ENCODE results near the gene CACNB2.

CACNB2 gene

DNA sequence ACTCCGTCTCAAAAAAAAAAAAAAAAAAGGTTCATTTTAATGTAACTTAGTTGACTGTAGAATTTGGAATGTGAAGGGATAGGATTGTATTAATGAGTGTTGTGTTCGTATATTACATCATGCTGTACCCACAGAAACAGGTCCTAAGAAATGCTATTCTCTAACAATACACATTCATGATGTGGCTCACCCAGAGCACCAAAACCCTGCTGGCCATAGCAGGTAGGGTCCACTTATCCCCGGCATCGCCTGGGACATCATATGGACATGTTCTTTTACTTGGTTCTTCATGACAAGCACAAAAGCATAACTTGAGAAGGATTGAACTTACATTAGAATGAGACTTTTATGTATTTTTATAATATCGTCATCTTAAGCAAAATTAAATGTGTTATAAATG lies 241.5 kb downstream of the CACNB2 start:
- DNase-seq (ENCODE audit: low read depth in 4 of 4, low spot score in 1 of 4): no peak

DNA sequence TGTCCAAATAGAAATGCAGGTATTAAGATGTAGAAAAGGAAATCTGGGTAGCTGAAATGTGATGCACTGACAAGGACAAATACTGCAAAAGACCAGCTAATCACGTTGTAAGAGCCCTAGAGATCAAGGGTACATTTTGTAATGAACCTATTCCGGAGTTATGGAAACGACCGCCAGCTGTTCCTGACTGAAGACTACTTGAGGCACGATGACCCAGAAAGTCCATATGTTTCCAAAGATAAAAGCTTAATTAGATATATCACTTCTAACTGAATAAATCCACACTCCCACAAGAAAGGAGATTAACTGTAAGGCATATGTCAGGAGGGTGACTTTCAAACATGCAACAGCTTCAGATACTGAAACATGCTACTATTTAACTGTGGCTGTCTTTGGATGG lies 257.7 kb downstream of the CACNB2 start:
- DNase-seq (ENCODE audit: low read depth in 4 of 4, low spot score in 1 of 4): no peak

DNA sequence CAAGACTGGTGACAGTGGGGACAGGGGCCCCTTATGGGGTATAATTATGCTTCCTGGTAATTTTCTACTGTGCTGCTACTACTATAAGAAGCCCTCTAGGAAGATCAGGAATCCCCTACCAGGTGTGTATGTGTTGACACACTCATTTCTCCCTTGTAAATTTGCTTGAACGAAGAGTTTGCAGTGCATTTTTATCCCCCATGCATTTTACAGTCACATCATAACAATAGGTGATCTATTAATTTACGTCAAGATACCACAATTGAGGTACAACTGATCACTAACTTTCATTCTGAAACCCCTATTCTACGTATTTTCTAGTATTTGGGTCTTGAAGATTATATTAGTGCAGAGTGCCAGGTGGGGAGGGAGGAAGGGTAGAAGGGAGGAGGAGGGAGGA lies 258.9 kb downstream of the CACNB2 start:
- DNase-seq (ENCODE audit: low read depth in 4 of 4, low spot score in 1 of 4): no peak

DNA sequence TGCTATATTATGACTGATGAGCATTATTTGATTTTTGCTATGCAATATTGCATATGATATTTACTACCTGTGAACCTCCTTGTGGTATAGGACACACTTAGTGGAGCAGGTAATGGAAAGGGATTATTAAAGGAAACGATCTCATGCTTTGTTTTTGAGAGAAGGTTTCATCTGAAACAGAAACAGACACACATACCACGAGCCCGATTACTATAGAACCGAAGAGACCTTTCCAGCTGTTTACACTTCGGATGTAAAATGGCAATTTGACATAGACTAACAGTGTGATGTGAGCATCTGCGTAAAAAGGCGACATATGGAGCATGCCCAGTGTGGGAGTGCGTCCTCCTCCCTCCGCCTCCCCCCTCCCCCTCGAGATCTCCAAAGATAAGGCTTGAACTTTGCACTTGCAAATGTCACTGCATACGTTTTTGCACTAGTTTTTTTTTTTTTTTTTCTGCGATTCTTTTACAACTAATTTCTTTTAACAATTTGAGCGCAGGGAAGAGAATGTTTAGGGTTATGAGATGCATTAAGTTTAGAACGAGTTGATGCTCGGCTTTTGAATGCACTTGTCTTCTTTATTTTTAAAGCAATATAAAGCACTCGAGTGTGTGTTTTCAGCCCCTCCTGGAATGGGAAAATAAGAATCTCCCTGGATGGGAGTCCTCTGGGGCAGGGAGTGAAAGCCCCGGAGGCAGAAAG lies 260.1 kb downstream of the CACNB2 start:
- no peak for DNase-seq (ENCODE audit: low read depth in 4 of 4, low spot score in 1 of 4)

DNA sequence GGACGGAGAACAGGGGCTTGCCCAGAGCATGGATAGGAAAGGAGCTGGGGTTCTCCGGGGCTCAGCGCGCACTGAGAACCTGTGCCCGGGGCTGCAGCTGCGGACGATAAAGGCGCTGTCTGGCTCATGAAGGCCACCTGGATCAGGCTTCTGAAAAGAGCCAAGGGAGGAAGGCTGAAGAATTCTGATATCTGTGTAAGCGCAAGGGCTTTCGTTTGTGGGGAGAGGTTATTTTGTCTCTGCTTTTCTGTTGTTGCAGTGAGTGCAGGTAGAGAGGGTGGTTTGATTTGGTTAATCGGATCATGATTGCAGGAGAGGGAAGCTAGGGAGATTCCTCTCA lies 260.7 kb downstream of the CACNB2 start:
- no peak for DNase-seq (ENCODE audit: low read depth in 4 of 4, low spot score in 1 of 4)

DNA sequence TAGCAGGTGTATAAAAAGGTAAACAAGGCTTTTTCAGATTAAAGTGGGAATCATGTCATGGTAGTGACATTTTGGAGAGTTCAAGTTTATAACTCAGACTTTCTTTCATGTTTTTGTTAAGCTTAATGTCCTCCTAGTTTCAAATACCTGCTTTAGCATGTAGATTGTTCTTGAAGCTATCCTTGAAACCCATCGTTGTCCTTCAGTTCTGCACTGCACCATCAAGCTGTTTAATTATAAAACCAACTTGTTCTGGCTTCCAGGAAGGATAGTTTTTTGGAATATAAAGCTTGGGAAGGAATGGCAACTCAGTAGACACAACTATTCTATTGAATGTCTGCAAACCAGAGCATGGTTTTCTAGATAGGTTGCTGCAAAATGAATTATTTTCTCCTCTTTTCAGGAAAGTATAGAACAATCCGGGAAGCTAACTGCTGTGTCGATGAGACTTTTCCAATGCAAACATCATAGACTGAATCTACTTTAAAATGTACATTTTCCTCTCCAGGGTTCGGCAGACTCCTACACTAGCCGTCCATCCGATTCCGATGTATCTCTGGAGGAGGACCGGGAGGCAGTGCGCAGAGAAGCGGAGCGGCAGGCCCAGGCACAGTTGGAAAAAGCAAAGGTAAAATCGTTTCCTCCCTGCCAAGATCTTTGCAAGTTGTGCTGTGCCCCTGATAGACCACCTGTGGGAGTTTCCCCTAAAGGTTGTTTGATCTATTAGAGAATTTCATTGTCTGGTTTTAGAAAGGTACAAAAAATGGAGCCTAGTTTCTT lies 261.4 kb downstream of the CACNB2 start:
- DNase-seq (ENCODE audit: low read depth in 4 of 4, low spot score in 1 of 4): no peak

DNA sequence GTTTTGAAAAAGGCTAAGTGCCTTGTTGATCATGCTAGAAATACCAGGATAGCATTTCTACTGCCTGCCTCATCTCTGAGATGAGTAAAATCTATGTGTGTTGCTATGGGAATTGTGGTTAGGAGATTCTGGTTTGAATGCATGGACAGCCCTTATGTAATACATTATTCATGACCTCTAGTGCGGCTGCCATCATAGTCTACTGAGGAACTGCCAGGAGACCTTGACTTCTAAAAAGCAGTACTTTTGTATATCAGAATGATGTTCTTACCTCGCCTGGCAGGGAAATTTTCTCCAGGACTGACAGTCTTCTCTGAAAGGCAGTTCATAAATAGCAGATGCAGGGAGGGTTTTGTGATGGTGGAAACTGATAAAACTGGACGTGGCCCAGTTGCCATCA lies 262.6 kb downstream of the CACNB2 start:
- DNase-seq (ENCODE audit: low read depth in 4 of 4, low spot score in 1 of 4): no peak

DNA sequence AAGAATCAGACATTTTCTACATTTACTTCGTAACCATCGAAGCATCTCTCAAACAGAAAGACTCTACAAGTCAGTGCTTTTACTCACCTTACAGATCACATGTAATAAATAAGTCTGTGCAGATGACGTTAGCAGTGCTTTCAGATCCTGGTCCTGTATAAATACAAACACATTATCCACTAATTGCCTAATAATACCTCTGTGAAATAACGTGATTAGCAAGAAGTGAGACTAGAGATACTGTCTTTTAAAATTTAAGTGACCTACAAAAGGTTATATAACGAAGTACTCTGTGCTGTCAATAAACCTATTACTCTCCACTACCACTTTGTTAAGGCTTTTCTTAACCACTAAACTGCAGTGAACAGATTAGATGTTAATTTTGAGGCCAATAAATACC lies 264.3 kb downstream of the CACNB2 start:
- DNase-seq (ENCODE audit: low read depth in 4 of 4, low spot score in 1 of 4): no peak

DNA sequence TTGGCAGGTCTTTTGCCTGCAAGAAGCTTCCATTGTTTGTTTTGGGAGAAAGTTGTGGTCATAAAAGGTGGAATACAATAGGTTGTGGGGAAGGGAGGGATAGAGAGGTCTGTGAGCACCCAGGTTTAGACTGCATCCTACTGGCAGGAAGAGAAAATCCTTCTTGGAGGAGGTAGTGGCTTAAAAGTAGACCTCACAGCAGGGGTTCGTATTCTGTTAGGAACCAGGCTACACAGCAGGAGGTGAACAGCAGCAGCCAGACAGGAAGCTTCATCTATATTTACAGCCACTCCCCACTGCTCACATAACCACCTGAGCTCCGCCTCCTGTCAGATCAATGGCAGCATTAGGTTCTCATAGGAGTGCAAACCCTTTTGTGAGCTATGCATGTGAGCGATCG lies 265.9 kb downstream of the CACNB2 start:
- DNase-seq (ENCODE audit: low read depth in 4 of 4, low spot score in 1 of 4): no peak

DNA sequence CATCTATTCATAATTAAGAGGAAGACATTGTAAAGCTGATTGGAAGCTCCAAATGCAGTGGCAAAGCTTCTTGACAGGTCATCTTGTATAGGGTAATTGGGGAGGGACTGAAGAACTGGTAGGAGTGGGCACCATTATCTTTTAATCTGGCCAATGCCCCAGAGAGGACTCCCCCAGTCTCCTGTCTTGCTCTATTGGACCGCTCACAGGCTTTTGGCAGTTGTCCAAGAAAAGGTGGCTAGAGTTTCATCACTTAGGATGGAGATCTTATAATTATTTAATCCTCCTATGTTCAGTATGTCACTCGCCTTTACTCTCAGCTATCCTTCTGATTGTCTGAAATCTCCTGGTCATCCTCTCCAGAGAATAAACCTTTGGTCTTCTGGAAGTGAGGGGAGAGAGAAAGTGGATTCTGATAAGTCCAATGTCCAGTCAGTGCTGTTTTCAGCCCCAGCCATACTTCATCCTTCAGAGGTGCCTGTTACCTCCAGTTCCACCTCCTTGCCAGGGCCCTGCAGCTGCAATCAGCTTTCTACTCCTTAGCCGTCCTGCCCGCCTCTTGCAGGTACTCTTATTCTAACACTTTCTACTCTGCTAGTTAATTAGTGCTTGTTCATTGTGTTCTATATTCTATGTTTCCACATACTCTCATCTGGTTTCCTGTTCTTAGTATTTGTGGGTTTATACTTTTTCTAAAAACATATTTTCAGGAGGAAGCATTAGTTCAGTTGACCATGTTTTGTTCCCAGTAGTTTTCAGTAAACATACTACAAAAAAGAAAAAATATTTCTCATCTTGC lies 269.6 kb downstream of the CACNB2 start:
- no peak for DNase-seq (ENCODE audit: low read depth in 4 of 4, low spot score in 1 of 4)

DNA sequence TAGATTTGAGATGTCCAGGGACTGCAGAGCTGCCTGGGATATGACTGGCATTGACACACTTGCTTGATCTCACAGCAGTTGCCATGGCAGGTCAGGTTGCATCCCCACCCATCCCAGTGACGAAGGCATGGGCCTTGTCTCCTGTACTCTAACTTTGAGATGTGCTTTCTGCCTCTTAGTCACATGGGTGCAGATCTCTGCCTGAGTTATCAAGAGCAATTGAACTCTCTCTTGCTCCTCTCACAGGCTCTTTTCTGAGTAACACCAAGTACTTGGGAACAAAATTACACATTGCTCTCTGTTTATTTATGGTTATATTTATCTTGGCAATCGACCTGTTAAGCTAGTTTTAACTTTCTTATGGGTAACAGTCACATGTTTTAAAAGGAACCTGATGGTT lies 273.8 kb downstream of the CACNB2 start:
- DNase-seq (ENCODE audit: low read depth in 4 of 4, low spot score in 1 of 4): no peak

DNA sequence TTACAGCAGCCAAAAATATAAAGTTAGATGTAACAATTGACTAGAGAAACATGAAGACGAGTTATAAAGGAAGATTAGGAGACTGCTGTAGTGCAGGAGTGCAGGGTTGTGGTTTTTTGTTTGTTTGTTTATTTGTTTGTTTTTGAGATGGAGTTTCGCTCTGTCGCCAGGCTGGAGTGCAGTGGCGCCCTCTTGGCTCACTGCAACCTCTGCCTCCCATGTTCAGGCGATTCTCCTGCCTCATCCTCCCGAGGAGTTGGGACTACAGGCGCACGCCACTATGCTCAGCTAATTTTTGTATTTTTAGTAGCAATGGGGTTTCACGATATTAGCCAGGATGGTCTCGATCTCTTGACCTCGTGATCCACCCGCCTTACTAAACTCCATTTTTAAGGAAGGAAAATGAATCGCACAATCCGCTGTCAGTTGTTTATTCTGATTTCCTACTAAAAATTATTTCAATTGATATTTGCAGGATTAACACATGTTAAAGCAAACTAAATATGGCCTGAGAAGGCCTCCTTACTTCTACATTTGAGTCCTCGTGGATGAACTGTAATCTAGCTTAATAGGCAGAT lies 277.8 kb downstream of the CACNB2 start:
- DNase-seq (ENCODE audit: low read depth in 4 of 4, low spot score in 1 of 4): no peak

DNA sequence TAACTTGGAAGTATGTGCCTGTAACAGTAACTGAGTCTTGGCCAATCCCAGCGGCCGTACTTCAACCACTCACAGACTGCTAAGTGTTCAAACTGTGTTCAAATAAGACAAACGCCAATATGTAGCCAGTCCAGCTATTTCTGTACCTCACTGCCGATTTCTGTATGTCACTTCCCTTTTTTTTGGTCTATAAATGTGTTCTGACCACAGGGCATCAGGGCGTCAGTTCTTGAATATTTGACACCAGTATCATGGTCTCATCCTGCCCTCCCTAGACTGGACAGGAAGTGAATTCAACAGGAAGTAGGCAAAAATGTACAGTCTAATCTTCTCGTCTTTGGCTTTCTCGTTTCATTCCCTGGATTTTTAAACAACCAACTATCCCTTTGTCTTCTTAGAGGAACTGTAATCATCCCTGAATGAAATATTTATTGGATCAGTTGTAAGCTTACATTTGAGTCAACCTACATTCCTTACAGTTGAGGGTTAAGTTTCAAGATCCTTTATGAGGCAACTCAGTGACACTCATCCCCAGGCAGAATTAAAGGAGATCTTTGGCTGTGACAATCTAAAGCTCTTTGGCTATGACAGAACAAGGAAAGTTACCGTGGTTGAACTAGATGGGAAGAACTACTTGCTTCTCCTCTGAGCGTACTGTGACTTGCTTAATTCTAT lies 278.5 kb downstream of the CACNB2 start:
- no peak for DNase-seq (ENCODE audit: low read depth in 4 of 4, low spot score in 1 of 4)

DNA sequence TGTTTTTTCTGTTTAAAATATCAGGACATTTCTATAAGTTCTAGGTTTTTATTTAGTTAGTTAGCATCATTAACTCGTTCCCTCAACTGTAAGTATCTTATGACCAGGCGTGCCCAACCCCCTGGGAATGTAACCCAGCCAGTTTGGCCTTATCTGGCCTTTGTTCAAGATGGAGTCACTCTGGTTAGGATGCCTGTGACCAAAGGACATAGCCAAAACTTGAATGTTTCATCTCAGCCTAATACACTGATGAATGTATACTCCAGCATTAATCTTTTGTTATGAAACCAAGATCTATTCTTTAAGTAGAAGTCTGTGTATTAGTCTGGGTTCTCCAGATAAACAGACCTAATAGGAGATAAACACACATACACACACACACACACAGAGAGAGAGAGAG lies 279.7 kb downstream of the CACNB2 start:
- DNase-seq (ENCODE audit: low read depth in 4 of 4, low spot score in 1 of 4): no peak

DNA sequence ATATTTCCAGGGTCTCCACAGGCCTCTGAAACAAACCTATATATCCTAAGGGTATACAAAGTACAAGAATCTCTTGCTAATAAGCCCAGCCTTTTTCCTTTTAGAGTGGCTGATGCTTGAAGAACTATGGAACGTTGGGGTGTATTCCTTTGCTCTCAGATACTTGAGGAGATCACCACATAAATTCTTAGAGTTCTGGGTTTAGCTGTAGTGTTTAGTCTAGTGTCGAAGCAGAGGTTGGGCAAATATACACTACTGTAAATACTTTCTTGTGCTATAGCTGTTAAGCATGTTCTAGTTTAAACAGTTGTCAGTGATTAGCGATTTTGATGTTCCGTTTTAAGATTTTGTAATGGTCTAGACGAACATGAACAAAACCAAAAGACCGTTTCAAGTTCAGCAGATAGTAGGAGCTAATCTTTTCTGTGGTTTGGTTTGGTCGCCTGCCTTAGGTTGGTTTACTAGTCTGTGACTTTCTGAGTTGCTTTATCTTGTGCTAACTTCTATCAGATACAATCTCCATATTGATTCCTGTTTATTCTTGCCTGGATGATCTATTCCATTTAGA lies 281.6 kb downstream of the CACNB2 start:
- DNase-seq (ENCODE audit: low read depth in 4 of 4, low spot score in 1 of 4): no peak

DNA sequence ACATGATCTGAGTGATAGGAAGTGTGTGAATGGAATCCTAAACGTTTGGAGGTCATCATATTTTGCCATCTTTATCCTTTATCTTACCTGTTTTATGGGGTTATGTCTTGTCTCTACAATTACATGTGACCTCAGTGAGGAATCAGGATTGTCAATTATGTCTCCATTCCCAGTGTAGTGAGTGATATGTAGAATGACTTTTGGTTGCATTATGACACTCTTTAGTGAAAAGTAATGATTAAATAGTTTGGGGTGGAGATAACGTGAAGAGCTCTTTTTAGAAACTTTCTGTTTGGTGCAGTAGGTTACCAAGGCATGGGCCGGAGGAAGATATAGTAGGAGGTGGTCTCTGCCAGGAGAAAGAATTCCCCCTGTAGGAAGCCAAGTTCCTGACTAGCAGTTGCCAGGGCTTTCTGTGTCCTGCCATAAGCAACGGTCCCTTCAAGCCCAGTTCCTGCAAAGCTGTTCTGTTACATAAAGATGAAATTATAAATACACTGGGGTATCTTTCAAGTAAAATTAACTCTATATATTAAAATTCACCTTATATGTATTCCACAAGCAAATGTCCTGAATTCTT lies 282.9 kb downstream of the CACNB2 start:
- DNase-seq (ENCODE audit: low read depth in 4 of 4, low spot score in 1 of 4): no peak

DNA sequence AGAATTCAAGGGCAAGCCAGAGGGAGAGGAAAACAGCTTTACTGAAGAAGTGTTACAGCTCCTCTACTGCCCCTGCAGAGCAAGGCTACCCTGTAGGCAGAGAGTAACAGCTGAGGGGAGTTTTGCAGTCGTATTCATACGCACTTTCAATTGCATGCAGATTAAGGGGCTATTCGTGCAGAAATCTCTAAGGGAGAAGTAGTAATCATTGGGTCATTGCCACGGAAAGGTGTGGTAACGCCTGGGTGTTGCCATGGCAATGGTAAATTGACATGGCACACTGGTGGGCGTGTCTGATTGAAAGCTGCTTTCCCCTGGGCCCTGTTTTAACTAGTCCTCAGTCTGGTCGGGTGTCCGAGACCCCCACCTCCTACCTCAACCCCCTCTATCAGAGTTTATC lies 284.0 kb downstream of the CACNB2 start:
- DNase-seq (ENCODE audit: low read depth in 4 of 4, low spot score in 1 of 4): no peak

DNA sequence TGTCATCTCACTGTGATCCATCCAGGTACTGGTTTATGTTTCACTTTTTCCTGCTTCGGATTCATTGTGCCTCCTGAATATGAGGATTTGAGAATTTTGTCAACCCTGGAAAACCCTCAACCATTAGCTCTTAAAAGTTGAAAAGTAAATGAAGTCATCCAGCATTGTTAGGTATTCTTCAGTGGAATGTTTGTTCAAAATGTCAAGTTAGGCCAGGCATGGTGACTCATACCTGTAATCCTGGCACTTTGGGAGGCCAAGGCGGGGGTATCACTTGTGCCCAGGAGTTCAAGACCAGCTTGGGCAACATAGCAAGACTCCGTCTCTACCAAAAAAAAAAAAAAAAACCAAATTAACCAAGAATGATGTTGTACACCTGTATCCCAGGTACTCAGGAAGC lies 289.1 kb downstream of the CACNB2 start:
- DNase-seq (ENCODE audit: low read depth in 4 of 4, low spot score in 1 of 4): no peak

DNA sequence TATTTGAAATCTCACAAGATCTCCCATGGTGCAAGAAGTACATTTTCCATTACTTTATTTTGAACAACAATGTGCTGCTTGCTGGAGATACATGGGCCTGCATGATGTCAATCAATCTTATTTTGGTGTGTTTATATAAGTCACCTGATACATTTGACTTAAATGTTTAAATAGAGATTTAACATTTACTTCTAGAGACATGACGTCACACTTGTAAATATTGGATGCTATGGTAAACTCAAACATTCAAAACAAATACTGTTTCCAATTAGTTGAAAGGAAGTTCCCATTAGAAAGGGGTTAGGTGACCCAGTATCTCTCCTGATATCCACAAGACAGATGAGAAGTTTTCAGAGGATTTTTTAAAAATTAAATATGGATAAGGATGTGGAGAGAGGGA lies 296.7 kb downstream of the CACNB2 start:
- no peak for DNase-seq (ENCODE audit: low read depth in 4 of 4, low spot score in 1 of 4)

DNA sequence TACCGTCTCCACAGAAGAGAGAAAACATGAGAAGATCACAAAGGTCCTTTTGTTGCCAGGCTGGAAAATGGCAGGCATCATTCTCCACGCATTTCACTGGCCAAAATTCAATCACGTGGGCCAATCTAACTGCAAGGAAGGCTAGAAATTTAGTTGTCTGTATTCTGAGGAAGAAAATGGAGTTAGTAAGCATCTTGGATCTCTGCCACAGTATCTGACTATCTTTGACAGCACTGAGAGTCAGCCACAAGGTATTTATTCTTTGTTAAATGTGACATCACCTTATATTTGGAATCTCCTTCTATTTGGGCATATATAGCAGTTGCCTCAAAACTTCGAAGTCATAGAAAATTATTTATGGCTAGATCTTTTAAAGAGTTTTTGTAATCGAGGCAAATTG lies 297.3 kb downstream of the CACNB2 start:
- no peak for DNase-seq (ENCODE audit: low read depth in 4 of 4, low spot score in 1 of 4)

Data from stimulated activated CD4-positive, alpha-beta T cell treated with anti-CD3 and anti-CD28 coated beads, Interleukin-1b, Interleukin-23, amount 100 ng/mL, for 24 hours (primary cell).